Measurements from ENCODE around the gene SMC4. TPM values are rescaled to one million over a fixed set of nuclear protein-coding genes. Genes with fewer than 3 reads are reported as not detected.
"Not testable (repeated sequence)": the region's sequence is repeated elsewhere in the genome, so short reads cannot be mapped to it uniquely, and the experiment has no call there.

SMC4 gene
- total RNA-seq, result 10 to 100 TPM in 3 of 6 donors, 1 to 10 TPM in 3; 6.5 to 15.7 (median 9.8) TPM
- polyA plus RNA-seq, result 10 to 100 TPM in 1 of 2 donors, 1 to 10 TPM in 1; 9.4 to 14.7 TPM

DNA sequence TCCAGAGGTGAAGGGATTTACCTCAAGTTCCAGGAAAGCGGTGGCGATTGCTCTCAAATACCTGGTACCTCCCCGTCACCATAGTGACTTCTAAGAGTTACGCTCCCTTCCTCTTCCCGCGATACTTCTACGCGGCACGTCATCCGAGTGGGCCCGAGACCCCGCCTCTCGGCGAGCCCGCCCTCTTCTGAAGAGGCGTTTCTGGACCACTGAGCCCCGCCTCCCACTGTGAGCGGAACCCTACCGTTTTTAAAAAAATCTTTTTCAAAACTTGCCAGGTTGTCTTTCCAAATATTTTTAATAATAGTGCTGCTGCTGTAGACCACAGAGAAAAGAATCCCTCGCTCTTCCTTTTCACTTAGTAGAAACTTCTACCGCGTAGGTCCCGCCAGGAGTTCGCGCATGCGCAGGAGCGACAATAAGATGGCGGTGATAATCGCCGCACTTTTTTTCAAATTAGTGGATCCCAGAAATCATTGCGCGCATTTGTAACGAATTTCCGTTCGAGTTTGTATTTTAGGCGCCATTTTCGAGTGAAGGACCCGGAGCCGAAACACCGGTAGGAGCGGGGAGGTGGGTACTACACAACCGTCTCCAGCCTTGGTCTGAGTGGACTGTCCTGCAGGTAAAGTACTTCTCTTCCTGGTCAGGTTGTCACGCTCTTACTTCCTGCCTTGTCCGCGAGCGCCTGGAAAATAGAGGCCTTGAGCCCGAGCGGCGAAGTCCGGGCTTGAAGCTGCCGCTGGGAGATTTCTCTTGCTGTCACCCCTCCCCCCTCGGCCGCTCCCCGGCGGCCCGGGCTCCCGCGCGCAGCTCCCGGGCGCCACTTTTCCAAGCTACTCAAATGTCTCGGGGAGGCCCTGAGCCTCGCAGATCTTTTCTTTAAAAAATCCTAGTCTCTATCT, at the start of gene SMC4, which contains the start of gene IFT80:
Gene SMC4, plus strand, starts transcription at position 526 of the 905 bp plus-strand sequence. CDS start 1,177 bp downstream, outside the sequence.
Gene IFT80, minus strand, starts transcription at position 101 of the 905 bp plus-strand sequence. CDS start 14,625 bp downstream, outside the sequence.
- FAIRE-seq, result peak; percentile 92

GRCh38 chr3:160355826-160356225, 43.6 kb upstream of the SMC4 start:
- TF ChIP-seq, protein P1, sequence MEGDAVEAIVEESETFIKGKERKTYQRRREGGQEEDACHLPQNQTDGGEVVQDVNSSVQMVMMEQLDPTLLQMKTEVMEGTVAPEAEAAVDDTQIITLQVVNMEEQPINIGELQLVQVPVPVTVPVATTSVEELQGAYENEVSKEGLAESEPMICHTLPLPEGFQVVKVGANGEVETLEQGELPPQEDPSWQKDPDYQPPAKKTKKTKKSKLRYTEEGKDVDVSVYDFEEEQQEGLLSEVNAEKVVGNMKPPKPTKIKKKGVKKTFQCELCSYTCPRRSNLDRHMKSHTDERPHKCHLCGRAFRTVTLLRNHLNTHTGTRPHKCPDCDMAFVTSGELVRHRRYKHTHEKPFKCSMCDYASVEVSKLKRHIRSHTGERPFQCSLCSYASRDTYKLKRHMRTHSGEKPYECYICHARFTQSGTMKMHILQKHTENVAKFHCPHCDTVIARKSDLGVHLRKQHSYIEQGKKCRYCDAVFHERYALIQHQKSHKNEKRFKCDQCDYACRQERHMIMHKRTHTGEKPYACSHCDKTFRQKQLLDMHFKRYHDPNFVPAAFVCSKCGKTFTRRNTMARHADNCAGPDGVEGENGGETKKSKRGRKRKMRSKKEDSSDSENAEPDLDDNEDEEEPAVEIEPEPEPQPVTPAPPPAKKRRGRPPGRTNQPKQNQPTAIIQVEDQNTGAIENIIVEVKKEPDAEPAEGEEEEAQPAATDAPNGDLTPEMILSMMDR (IDR thresholded peaks at IDR 0.05), result no peak
- ATAC-seq (no peak), FAIRE-seq (no peak), DNase-seq (no peak)
- Histone ChIP-seq H3K9me3 (no peaks in the 10 kb centered on the region), H3K36me3 (no peaks in the 10 kb centered on the region), H3K4me3 (no peak overlapping the region), H3K27me3 (no peaks in the 10 kb centered on the region), H3K27ac (no peak overlapping the region), H3K4me1 (no peaks in the 10 kb centered on the region)
- WGBS, 2 donors, result 94% methylated on average over 4 of the region's 4 CpGs
- intact Hi-C loops (cut with DNase I), result no loop called here

More for the DNA sequence above, at the start of gene SMC4, which contains the start of gene IFT80:
- Histone ChIP-seq H3K36me3 (no peaks in the 10 kb centered on the region), H3K9me3 (no peaks in the 10 kb centered on the region), H3K4me3 (peak within 1 kb of the TSS; percentile 40 to 72 (median 58)), H3K27me3 (no peaks in the 10 kb centered on the region), H3K27ac (peak within 1 kb of the TSS; percentile 64 to 92 (median 82)), H3K4me1 (peaks cover 0 to 18% (median 13%) of the 10 kb centered on the region in 3 donors)
- DNase-seq, result peak; percentile 95 to 97 (median 96)
- WGBS, 2 donors, result 0 to 1% methylated on average over 62 to 63 of the region's 63 CpGs
- peak; percentile 94 to 98 (median 96) for ATAC-seq
- intact Hi-C loops (cut with DNase I), result no loop called here
- TF ChIP-seq, protein P1 (IDR thresholded peaks at IDR 0.05), result no peak

GRCh38 chr3:160362896-160363295, 36.6 kb upstream of the SMC4 start:
- DNase-seq; H3K36me3 ChIP-seq; H3K4me1 ChIP-seq; intact Hi-C loops (cut with DNase I); FAIRE-seq; ATAC-seq; H3K4me3 ChIP-seq; H3K9me3 ChIP-seq; H3K27ac ChIP-seq; H3K27me3 ChIP-seq: not testable (repeated sequence)
- 80 to 86% methylated on average over 2 of the region's 2 CpGs for WGBS, 2 donors

DNA sequence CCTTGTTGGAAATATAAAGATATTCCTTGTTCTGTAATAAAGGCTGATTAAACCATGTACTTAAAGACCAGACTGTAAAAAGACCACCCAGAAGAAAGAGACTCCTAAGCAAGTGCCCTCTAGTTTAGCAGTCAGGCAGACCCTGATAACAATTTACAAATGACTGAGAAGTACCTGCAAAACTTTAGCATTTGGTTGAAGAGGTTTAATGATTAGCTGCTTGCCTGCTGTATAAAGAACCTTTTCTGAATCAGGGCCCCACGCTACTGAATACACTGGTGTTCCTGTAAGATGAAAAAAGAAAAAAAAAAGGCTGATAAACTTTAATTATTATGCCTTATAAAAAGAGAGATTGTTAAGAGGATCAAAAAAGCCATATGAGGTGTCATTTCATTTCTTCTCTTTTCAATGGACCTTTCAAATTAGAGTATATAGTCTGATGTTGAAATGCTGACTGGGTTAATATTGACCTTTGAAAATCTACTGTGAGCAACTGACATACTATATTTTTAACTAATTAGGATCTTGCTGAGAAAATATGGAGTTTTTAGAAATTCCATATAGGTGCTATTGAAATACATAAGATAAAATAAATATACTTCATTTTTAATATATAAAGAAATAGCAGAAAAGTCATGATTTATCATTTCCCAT, 33.5 kb upstream of the SMC4 start:
- ATAC-seq (no peak), DNase-seq (no peak), FAIRE-seq (no peak)
- WGBS, 2 donors, result 67 to 69% methylated on average over 1 of the region's 1 CpG
- intact Hi-C loops (cut with DNase I), result no loop called here
- TF ChIP-seq, protein P1 (IDR thresholded peaks at IDR 0.05), result no peak
- no peaks in the 10 kb centered on the region for H3K27me3 ChIP-seq
- no peak overlapping the region for H3K27ac ChIP-seq
- H3K36me3 ChIP-seq, result no peaks in the 10 kb centered on the region
- H3K4me3 ChIP-seq, result no peak overlapping the region
- no peaks in the 10 kb centered on the region for H3K4me1 ChIP-seq
- no peaks in the 10 kb centered on the region for H3K9me3 ChIP-seq

DNA sequence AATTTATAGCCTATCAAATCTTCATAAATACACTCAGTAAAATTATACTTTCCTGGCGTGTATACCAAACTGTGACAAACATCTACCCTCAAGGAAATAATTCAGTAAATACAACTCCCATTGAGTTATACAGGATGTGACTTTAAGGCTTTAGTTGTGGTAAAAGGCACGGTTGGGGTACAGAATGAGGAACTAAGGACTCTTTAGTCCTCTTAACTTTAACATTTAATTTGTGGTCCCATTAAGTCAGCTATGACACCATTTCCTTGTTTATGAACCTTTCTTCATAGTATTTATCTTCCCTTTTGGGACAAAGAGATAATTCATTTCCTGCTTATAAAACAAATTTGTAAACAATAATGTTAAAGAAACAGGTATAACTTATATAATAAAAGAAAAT, 30.6 kb upstream of the SMC4 start:
- Histone ChIP-seq H3K4me1 (no peaks in the 10 kb centered on the region), H3K4me3 (no peak overlapping the region), H3K36me3 (no peaks in the 10 kb centered on the region), H3K27ac (no peak overlapping the region), H3K27me3 (no peaks in the 10 kb centered on the region), H3K9me3 (no peaks in the 10 kb centered on the region)
- intact Hi-C loops (cut with DNase I), result no loop called here
- ATAC-seq (no peak), DNase-seq (no peak), FAIRE-seq (no peak)
- TF ChIP-seq, protein P1 (IDR thresholded peaks at IDR 0.05), result no peak
- 88% methylated on average over 2 of the region's 2 CpGs for WGBS, 2 donors

All from pancreas (tissue), 10 donors.